PC-3 (cell line): ENCODE data around the gene RMDN2.
"Not testable (repeated sequence)": the region's sequence is repeated elsewhere in the genome, so short reads cannot be mapped to it uniquely, and the experiment has no call there.

Experiments
- CTCF ChIP-seq: fragments of 300-600 bp; sonication (generic); conservative IDR thresholded peaks from 2 replicates; pipeline ENCODE4 v1.5.1; 2017; ENCODE audit warnings: antibody characterized with exemption, low read depth, mild to moderate bottlenecking, low read length
- EZH2 ChIP-seq: fragments of 300-600 bp; sonication (generic); IDR thresholded peaks from one replicate; pipeline ENCODE4 v1.6.1; 2017; ENCODE audit warnings: antibody characterized with exemption, mild to moderate bottlenecking, low read length; ENCODE audit not compliant: unreplicated experiment
- EZH2phosphoT487 ChIP-seq: fragments of 300-600 bp; sonication (generic); IDR thresholded peaks from 2 replicates; pipeline ENCODE4 v1.6.1; 2018; ENCODE audit warnings: mild to moderate bottlenecking, antibody characterized with exemption, low read length, borderline replicate concordance

DNA sequence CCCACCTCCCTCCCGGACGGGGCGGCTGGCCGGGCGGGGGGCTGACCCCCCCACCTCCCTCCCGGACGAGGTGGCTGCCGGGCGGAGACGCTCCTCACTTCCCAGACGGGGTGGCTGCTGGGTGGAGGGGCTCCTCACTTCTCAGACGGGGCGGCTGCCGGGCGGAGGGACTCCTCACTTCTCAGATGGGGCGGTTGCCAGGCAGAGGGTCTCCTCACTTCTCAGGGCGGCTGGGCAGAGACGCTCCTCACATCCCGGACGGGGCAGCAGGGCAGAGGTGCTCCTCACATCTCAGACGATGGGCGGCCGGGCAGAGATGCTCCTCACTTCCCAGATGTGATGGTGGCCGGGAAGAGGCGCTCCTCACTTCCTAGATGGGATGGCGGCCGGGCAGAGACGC is 7.8 kb downstream of the RMDN2 start:
- not testable (repeated sequence) for TF ChIP-seq EZH2, CTCF, EZH2phosphoT487
